ENCODE data around the gene MICAL3. TPM values are rescaled to one million over a fixed set of nuclear protein-coding genes. Genes with fewer than 3 reads are reported as not detected.

MICAL3 gene
- total and polyA plus RNA-seq, 9 of the 15 experiments (the other 6 are each of a cell fraction or from before 2014, with no cell fraction given), result 0.53 to 32.1 (median 12.3) TPM

DNA sequence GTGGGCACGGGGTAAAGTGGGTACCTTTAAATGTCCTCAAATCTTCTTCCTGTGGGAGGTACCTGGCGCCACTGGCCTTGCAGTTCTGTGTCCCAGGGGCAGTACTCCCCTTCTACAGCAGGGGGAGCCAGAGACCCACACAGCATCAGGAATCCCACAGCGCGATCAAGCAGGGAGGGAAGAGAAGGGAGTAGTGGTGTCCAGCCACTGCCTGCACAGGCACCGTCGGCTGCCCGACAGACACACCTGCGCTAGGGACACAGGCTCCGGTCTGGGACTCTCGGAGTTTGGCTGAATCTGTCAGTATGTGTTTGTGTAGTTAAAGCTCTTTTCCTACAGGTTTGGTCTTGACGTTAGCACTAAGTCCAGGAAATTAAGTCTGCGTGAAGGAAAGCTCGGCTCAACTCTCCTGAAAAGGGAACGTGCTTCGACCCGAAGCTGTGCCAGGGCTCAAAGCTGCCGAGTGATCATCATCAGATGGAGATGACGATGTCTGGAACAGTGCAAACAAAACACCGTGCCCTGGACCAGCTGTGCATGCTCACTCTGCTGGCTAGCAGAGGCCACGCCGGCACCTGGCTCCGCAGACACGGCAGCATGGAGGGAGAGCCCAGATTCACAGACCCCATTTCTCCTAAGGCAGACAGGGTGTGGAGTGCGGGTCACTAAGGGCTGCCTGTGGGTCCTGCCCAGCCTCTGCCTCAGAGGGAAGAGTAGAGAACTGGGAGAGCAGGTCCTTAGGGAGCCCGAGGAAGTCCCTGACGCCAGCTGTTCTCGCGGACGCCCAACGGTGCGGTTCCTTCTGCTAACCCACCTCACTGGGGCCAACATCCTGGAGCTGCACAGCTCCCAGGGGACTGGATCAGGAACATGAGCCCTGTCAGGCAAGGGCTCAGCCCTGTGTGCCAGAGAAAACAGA lies 194.1 kb downstream of the MICAL3 start (continued):
- TF ChIP-seq ZNF766 (CRISPR knock-in tag; conservative IDR thresholded peaks at IDR 0.05) (no peak), HSF4 (CRISPR knock-in tag; IDR thresholded peaks at IDR 0.05; ENCODE audit: borderline replicate concordance) (no peak), ZNF445 (CRISPR knock-in tag; IDR thresholded peaks at IDR 0.05; ENCODE audit: low read depth) (no peak), DPF2 (IDR thresholded peaks at IDR 0.05) (no peak), LCOR (CRISPR knock-in tag; IDR thresholded peaks at IDR 0.05) (no peak), GTF2E2 (tag; IDR thresholded peaks at IDR 0.05) (no peak), ZNF165 (CRISPR knock-in tag; IDR thresholded peaks at IDR 0.05; ENCODE audit: borderline replicate concordance) (no peak), ZNF384 (IDR thresholded peaks at IDR 0.05; ENCODE audit: low read depth, low read length) (no peak), CREB1 (IDR thresholded peaks at IDR 0.05) (no peak), CREB1 (CRISPR knock-in tag; IDR thresholded peaks at IDR 0.05) (no peak), HDAC6 (IDR thresholded peaks at IDR 0.05; ENCODE audit: low read depth, low read length) (no peak), CBX2 (IDR thresholded peaks at IDR 0.05; ENCODE audit: insufficient read depth, low read length, poor library complexity, severe bottlenecking) (no peak), NFE2 (IDR thresholded peaks at IDR 0.05; ENCODE audit: low read depth) (no peak), ASH1L (IDR thresholded peaks at IDR 0.05; ENCODE audit: borderline replicate concordance, low read depth, partially characterized antibody) (no peak), ZNF561 (CRISPR knock-in tag; conservative IDR thresholded peaks at IDR 0.05) (no peak), ZFP1 (CRISPR knock-in tag; IDR thresholded peaks at IDR 0.05) (no peak), KLF10 (CRISPR knock-in tag; IDR thresholded peaks at IDR 0.05) (no peak), KLF1 (tag; IDR thresholded peaks at IDR 0.05) (no peak)
- TF ChIP-seq, protein P1, sequence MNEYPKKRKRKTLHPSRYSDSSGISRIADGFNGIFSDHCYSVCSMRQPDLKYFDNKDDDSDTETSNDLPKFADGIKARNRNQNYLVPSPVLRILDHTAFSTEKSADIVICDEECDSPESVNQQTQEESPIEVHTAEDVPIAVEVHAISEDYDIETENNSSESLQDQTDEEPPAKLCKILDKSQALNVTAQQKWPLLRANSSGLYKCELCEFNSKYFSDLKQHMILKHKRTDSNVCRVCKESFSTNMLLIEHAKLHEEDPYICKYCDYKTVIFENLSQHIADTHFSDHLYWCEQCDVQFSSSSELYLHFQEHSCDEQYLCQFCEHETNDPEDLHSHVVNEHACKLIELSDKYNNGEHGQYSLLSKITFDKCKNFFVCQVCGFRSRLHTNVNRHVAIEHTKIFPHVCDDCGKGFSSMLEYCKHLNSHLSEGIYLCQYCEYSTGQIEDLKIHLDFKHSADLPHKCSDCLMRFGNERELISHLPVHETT (CRISPR knock-in tag; conservative IDR thresholded peaks at IDR 0.05 in 1 of 2, IDR thresholded peaks at IDR 0.05 in 1 of 2), result no peak
- TF ChIP-seq, protein P2, sequence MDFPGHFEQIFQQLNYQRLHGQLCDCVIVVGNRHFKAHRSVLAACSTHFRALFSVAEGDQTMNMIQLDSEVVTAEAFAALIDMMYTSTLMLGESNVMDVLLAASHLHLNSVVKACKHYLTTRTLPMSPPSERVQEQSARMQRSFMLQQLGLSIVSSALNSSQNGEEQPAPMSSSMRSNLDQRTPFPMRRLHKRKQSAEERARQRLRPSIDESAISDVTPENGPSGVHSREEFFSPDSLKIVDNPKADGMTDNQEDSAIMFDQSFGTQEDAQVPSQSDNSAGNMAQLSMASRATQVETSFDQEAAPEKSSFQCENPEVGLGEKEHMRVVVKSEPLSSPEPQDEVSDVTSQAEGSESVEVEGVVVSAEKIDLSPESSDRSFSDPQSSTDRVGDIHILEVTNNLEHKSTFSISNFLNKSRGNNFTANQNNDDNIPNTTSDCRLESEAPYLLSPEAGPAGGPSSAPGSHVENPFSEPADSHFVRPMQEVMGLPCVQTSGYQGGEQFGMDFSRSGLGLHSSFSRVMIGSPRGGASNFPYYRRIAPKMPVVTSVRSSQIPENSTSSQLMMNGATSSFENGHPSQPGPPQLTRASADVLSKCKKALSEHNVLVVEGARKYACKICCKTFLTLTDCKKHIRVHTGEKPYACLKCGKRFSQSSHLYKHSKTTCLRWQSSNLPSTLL (IDR thresholded peaks at IDR 0.05), result no peak
- TF ChIP-seq, protein P3, sequence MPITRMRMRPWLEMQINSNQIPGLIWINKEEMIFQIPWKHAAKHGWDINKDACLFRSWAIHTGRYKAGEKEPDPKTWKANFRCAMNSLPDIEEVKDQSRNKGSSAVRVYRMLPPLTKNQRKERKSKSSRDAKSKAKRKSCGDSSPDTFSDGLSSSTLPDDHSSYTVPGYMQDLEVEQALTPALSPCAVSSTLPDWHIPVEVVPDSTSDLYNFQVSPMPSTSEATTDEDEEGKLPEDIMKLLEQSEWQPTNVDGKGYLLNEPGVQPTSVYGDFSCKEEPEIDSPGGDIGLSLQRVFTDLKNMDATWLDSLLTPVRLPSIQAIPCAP (CRISPR knock-in tag; IDR thresholded peaks at IDR 0.05; ENCODE audit: borderline replicate concordance), result no peak
- TF ChIP-seq, protein P4, sequence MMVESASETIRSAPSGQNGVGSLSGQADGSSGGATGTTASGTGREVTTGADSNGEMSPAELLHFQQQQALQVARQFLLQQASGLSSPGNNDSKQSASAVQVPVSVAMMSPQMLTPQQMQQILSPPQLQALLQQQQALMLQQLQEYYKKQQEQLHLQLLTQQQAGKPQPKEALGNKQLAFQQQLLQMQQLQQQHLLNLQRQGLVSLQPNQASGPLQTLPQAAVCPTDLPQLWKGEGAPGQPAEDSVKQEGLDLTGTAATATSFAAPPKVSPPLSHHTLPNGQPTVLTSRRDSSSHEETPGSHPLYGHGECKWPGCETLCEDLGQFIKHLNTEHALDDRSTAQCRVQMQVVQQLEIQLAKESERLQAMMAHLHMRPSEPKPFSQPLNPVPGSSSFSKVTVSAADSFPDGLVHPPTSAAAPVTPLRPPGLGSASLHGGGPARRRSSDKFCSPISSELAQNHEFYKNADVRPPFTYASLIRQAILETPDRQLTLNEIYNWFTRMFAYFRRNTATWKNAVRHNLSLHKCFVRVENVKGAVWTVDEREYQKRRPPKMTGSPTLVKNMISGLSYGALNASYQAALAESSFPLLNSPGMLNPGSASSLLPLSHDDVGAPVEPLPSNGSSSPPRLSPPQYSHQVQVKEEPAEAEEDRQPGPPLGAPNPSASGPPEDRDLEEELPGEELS (CRISPR knock-in tag; IDR thresholded peaks at IDR 0.05; ENCODE audit: borderline replicate concordance), result no peak

Data from K562 (cell line).